GM12878 (cell line): ENCODE data around the gene FMN2. TPM values are rescaled to one million over a fixed set of nuclear protein-coding genes. Genes with fewer than 3 reads are reported as not detected.

Experiments used
- ATAC-seq: fragments of 200-7000 bp; cut with Tn5 transposase; 3 replicates; pipeline ENCODE4 v1.9.1; 2020; ENCODE audit warnings: mild to moderate bottlenecking, moderate library complexity
- BruUV-seq: library from RNA; stranded (reverse); fragments of 400-500 nt; replicated peaks from 2 replicates; lab custom pipeline; 2021; lab: Mats Ljungman, UMichigan
- CTCF ChIA-PET: fragments of 300-600 bp; sonication (Branson Sonifier 250); formaldehyde crosslinking; extraction: SDS; loops from one replicate; lab custom pipeline; 2021; ENCODE audit warnings: inconsistent platforms; lab: Yijun Ruan, JAX
- POLR2A ChIA-PET: fragments of 350-600 bp; formaldehyde crosslinking; extraction: SDS; loops from one replicate; lab custom pipeline; 2021; ENCODE audit warnings: inconsistent platforms; lab: Charles Lee
- RAD21 ChIA-PET: fragments of 300-600 bp; sonication (Branson Sonifier 250); formaldehyde crosslinking; loops from one replicate; lab custom pipeline; 2023; ENCODE audit warnings: antibody characterized with exemption; ENCODE audit not compliant: unreplicated experiment; lab: Charles Lee
- SMC1A ChIA-PET: fragments of 300-600 bp; sonication (Branson Sonifier 250); formaldehyde crosslinking; loops from one replicate; lab custom pipeline; 2023; ENCODE audit not compliant: unreplicated experiment, uncharacterized antibody; lab: Charles Lee
- DNase-seq: peaks from one replicate; pipeline ENCODE4 v3.0.0-alpha.2; 2011; ENCODE audit warnings: low read depth, low spot score
- FAIRE-seq: peaks from 3 replicates; lab custom pipeline; 2011; peaks lifted over from hg19 to GRCh38; lab: Jason Lieb, UNC
- H2AFZ ChIP-seq: 2 replicates; pipeline ENCODE4 v1.6.0; 2011; ENCODE audit warnings: low read depth, low read length, control low read depth; ENCODE audit not compliant: control insufficient read depth
- H3K27ac ChIP-seq: 2 replicates; pipeline ENCODE4 v1.5.1; 2011; ENCODE audit warnings: control low read depth; ENCODE audit not compliant: control insufficient read depth, insufficient read depth
- H3K27me3 ChIP-seq, 2 experiments: replicated peaks in 1 of 2; 2 replicates each; pipeline versions ENCODE4 v1.6.0 to v1.6.1; 2011; ENCODE audit warnings: low read length in 1 of 2; ENCODE audit not compliant: control insufficient read depth in 2 of 2, insufficient read depth in 2 of 2
- H3K36me3 ChIP-seq, 2 experiments: 2 replicates each; pipeline ENCODE4 v1.5.1; 2011; ENCODE audit warnings: low read length in 1 of 2; ENCODE audit not compliant: control insufficient read depth in 2 of 2, insufficient read depth in 2 of 2
- H3K4me1 ChIP-seq: 2 replicates; pipeline ENCODE4 v1.6.1; 2011; ENCODE audit warnings: mild to moderate bottlenecking, low read length, moderate library complexity, mixed read lengths; ENCODE audit not compliant: control insufficient read depth, insufficient read depth
- H3K4me2 ChIP-seq: 2 replicates; pipeline ENCODE4 v1.6.0; 2011; ENCODE audit warnings: control low read depth; ENCODE audit not compliant: control insufficient read depth, insufficient read depth
- H3K4me3 ChIP-seq: fragments of 200-600 bp; sonication (generic); 2 replicates; pipeline ENCODE4 v1.5.1; 2016
- H3K79me2 ChIP-seq: 2 replicates; pipeline ENCODE4 v1.6.0; 2011; ENCODE audit warnings: low read length; ENCODE audit not compliant: control insufficient read depth, insufficient read depth
- H3K9ac ChIP-seq: 2 replicates; pipeline ENCODE4 v1.8.0; 2011; ENCODE audit warnings: low read length, control low read depth, mixed read lengths; ENCODE audit not compliant: control insufficient read depth, insufficient read depth
- H3K9me3 ChIP-seq: replicated peaks from 3 replicates; pipeline ENCODE4 v1.5.1; 2011; ENCODE audit warnings: mild to moderate bottlenecking, low read length; ENCODE audit not compliant: control insufficient read depth, insufficient read depth
- H4K20me1 ChIP-seq: 2 replicates; pipeline ENCODE4 v1.6.0; 2011; ENCODE audit not compliant: control insufficient read depth, insufficient read depth
- CEBPB ChIP-seq, 2 experiments: fragments of 150-350 bp in 1 of 2; IDR thresholded peaks; 2 replicates each; pipeline ENCODE4 v1.6.1; 2012 to 2014; ENCODE audit warnings: low read depth in 2 of 2, low read length in 2 of 2, borderline replicate concordance in 1 of 2, inconsistent platforms in 1 of 2
- EGR1 ChIP-seq, 2 experiments: IDR thresholded peaks; 1 replicate in 1 of 2; 2 replicates in 1 of 2; pipeline ENCODE4 v1.6.1; 2011 to 2012; ENCODE audit warnings: low read depth in 2 of 2, low read length in 2 of 2, borderline replicate concordance in 1 of 2, mild to moderate bottlenecking in 1 of 2, moderate library complexity in 1 of 2
- EP300 ChIP-seq, 2 experiments: fragments of 150-350 bp in 1 of 2; IDR thresholded peaks; 2 replicates each; pipeline ENCODE4 v1.6.1; 2011 to 2012; ENCODE audit warnings: low read depth in 2 of 2, low read length in 2 of 2, borderline replicate concordance in 1 of 2, improper control_type of control experiment in 1 of 2, inconsistent platforms in 1 of 2; ENCODE audit not compliant: control insufficient read depth in 1 of 2
- TAF1 ChIP-seq: IDR thresholded peaks from 2 replicates; pipeline ENCODE4 v1.6.1; 2011; ENCODE audit warnings: mild to moderate bottlenecking, low read depth, low read length, borderline replicate concordance
- whole genome bisulfite sequencing: methylation state at CpG from one replicate; pipeline ENCODE4 v1.1.6; 2016; ENCODE audit warnings: low lambda C conversion rate; ENCODE audit not compliant: insufficient replicate concordance, insufficient coverage; ENCODE audit errors: missing lambda C conversion rate; 5-methylcytosine and 5-hydroxymethylcytosine counted together
- in situ Hi-C: fragments of 300-500 bp; cut with MboI; formaldehyde crosslinking; loops from 9 replicates; pipeline ENCODE4 v1.14.3; 2018; ENCODE audit warnings: mixed read lengths
- intact Hi-C: fragments of 100-400 bp; cut with micrococcal nuclease; formaldehyde crosslinking; loops from one replicate; pipeline ENCODE4 v1.14.2; 2022; ENCODE audit not compliant: unreplicated experiment
- polyA plus RNA-seq, 11 experiments: library from polyadenylated mRNA; depleted of rRNA in 4 of 11; unstranded in 6 of 11; stranded (reverse) in 5 of 11; fragments of >200 nt; fragmentation: Nextera tagmentation in 4 of 11; fragmentation: Illumina TruSeq in 1 of 11; extraction: Ambion mirVana in 4 of 11; extraction: Trizol in 1 of 11; gene quantifications; 1 replicate in 1 of 11; 2 replicates in 10 of 11; pipeline versions ENCODE4 v1.2.1 to v1.2.3, GENCODE V29; 2011 to 2016; ENCODE audit warnings: inconsistent platforms in 2 of 11, missing spikeins in 2 of 11, low read depth in 1 of 11
- total RNA-seq, 4 experiments: library from RNA; depleted of rRNA in 3 of 4; stranded (reverse); fragments of >200 nt in 3 of 4; fragmentation: Illumina TruSeq in 1 of 4; extraction: Trizol in 1 of 4; gene quantifications; 2 replicates each; pipeline versions ENCODE4 v1.2.1 to v1.2.3, GENCODE V29; 2013 to 2021
- TF ChIP-seq, protein P1 (sequence below): fragments of 450-650 bp; IDR thresholded peaks from 2 replicates; pipeline ENCODE4 v1.6.1; 2016; ENCODE audit warnings: mild to moderate bottlenecking
- TF ChIP-seq, protein P2 (sequence below): IDR thresholded peaks from 2 replicates; pipeline ENCODE4 v1.6.1; 2012; ENCODE audit warnings: low read depth, low read length, improper control_type of control experiment

Gene FMN2
- total and polyA plus RNA-seq, 10 of the 15 experiments (the other 5 are each of a cell fraction or from before 2014, with no cell fraction given) = 0.60 TPM; not detected in 9

DNA sequence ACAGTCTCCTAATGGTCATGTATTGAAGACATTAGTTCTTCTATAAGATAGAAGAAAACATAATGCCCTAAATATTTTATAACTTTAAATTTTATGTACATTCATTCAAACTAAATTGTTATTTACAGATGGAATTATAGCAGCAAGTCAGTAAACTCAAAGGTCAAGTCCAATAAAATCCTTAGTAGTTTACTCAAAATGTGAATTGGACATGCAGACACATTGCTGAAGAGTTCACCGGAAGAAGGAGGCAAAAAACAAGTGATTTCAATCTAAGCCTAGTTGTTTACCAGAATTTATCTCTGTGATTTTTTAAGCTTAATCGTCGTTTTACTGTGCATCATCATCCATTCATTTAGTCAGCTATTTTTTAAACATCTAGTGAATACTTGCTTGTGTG lies 370.6 kb downstream of the FMN2 start:
- 10% methylated on average over 3 of the region's 3 CpGs for WGBS
- DNase-seq = no peak
- no peaks in the 10 kb centered on the region for H3K79me2 ChIP-seq
- BruUV-seq = no TSS peak
- ChIA-PET RAD21 (no interaction called here), CTCF (interaction anchor here (1.5 kb wide), 1 partner anchor 146 kb away, joined by 5 read pairs; no protein-coding TSS in a partner anchor), POLR2A (no interaction called here), SMC1A (interaction anchor here (3.6 kb wide), 1 partner anchor 13 kb away, joined by 20 read pairs; no protein-coding TSS in a partner anchor)
- H4K20me1 ChIP-seq = no peaks in the 10 kb centered on the region
- no peak for ATAC-seq
- TF ChIP-seq EGR1 (IDR thresholded peaks at IDR 0.05; ENCODE audit: borderline replicate concordance in 1 of 2, low read depth in 2 of 2, low read length in 2 of 2) (no peak), EP300 (IDR thresholded peaks at IDR 0.05; ENCODE audit: borderline replicate concordance in 1 of 2, control insufficient read depth in 1 of 2, low read depth in 2 of 2, low read length in 2 of 2) (no peak), CEBPB (IDR thresholded peaks at IDR 0.05; ENCODE audit: borderline replicate concordance in 1 of 2, low read depth in 2 of 2, low read length in 2 of 2) (no peak), TAF1 (no peak)
- TF ChIP-seq, protein P1, sequence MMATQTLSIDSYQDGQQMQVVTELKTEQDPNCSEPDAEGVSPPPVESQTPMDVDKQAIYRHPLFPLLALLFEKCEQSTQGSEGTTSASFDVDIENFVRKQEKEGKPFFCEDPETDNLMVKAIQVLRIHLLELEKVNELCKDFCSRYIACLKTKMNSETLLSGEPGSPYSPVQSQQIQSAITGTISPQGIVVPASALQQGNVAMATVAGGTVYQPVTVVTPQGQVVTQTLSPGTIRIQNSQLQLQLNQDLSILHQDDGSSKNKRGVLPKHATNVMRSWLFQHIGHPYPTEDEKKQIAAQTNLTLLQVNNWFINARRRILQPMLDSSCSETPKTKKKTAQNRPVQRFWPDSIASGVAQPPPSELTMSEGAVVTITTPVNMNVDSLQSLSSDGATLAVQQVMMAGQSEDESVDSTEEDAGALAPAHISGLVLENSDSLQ = no peak
- TF ChIP-seq, protein P2, sequence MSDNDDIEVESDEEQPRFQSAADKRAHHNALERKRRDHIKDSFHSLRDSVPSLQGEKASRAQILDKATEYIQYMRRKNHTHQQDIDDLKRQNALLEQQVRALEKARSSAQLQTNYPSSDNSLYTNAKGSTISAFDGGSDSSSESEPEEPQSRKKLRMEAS = no peak
- in situ Hi-C loops = no loop called here
- no peaks in the 10 kb centered on the region for H3K9me3 ChIP-seq
- H3K36me3 ChIP-seq = no peaks in the 10 kb centered on the region
- no peak for FAIRE-seq
- intact Hi-C loops = no loop called here
- no peak overlapping the region for H3K4me3 ChIP-seq
- no peaks in the 10 kb centered on the region for H3K27me3 ChIP-seq
- no peak overlapping the region for H2AFZ ChIP-seq
- no peak overlapping the region for H3K4me2 ChIP-seq
- no peak overlapping the region for H3K9ac ChIP-seq
- no peak overlapping the region for H3K27ac ChIP-seq
- no peaks in the 10 kb centered on the region for H3K4me1 ChIP-seq
